A549 (cell line): Measurements from ENCODE around the gene MEGF6. TPM values are rescaled to one million over a fixed set of nuclear protein-coding genes. Genes with fewer than 3 reads are reported as not detected.
"Not testable (repeated sequence)": the region's sequence is repeated elsewhere in the genome, so short reads cannot be mapped to it uniquely, and the experiment has no call there.

Experiments used
- ATAC-seq, 2 experiments: fragments of 200-7000 bp in 1 of 2; fragments of >200 bp in 1 of 2; cut with Nextera tagmentation in 1 of 2; cut with Tn5 transposase in 1 of 2; 3 replicates each; pipeline versions ENCODE4 v1.8.0 to v1.9.1; 2018 to 2020; ENCODE audit warnings: mild to moderate bottlenecking in 1 of 2, moderate library complexity in 1 of 2
- CTCF ChIA-PET: fragments of 300-600 bp; sonication (Branson Sonifier 250); formaldehyde crosslinking; extraction: SDS; loops from one replicate; lab custom pipeline; 2021; ENCODE audit warnings: antibody characterized with exemption, inconsistent platforms; lab: Yijun Ruan, JAX
- POLR2A ChIA-PET: fragments of 350-600 bp; formaldehyde crosslinking; extraction: SDS; loops from one replicate; lab custom pipeline; 2021; ENCODE audit warnings: antibody characterized with exemption, inconsistent platforms; lab: Yijun Ruan, JAX
- DNase-seq, 2 experiments: peaks; one replicate each; pipeline versions ENCODE4 v3.0.0 to v3.0.0-alpha.2; 2011 to 2016; ENCODE audit warnings: low read depth in 1 of 2, low spot score in 1 of 2
- FAIRE-seq: peaks from 2 replicates; lab custom pipeline; 2011; peaks lifted over from hg19 to GRCh38; lab: Jason Lieb, UNC
- H3K27ac ChIP-seq, 2 experiments: fragments of >200 bp; sonication (Bioruptor Twin); formaldehyde crosslinking; 3 replicates each; pipeline ENCODE4 v1.5.1; 2016 to 2017
- H3K4me1 ChIP-seq: fragments of >200 bp; sonication (Bioruptor Twin); formaldehyde crosslinking; 3 replicates; pipeline ENCODE4 v1.6.1; 2016
- H3K4me2 ChIP-seq: fragments of >200 bp; sonication (Bioruptor Twin); formaldehyde crosslinking; 3 replicates; pipeline ENCODE4 v1.6.1; 2016
- H3K4me3 ChIP-seq: fragments of >200 bp; sonication (Bioruptor Twin); formaldehyde crosslinking; 3 replicates; pipeline ENCODE4 v1.5.1; 2016
- H3K9me3 ChIP-seq: fragments of >200 bp; sonication (Bioruptor Twin); formaldehyde crosslinking; 3 replicates; pipeline ENCODE4 v1.6.1; 2016
- CTCF ChIP-seq: fragments of >200 bp; sonication (Bioruptor Twin); formaldehyde crosslinking; IDR thresholded peaks from 3 replicates; pipeline ENCODE4 v1.5.1; 2016
- ELK1 ChIP-seq: fragments of 150-350 bp; IDR thresholded peaks from 2 replicates; pipeline ENCODE4 v1.6.1; 2014; ENCODE audit warnings: low read depth, mild to moderate bottlenecking, low read length
- FOSB ChIP-seq: fragments of 250-450 bp; sonication (Bioruptor Pico); IDR thresholded peaks from 2 replicates; pipeline ENCODE4 v1.5.0; 2020; ENCODE audit warnings: mild to moderate bottlenecking, moderate library complexity
- GATA3 ChIP-seq: IDR thresholded peaks from 2 replicates; pipeline ENCODE4 v1.6.1; 2012; ENCODE audit warnings: borderline replicate concordance
- HMGXB4 ChIP-seq: fragments of 250-450 bp; sonication (Bioruptor Pico); IDR thresholded peaks from 2 replicates; pipeline ENCODE4 v1.5.0; 2021; ENCODE audit warnings: mild to moderate bottlenecking, moderate library complexity, borderline replicate concordance
- HOXB5 ChIP-seq: fragments of 250-450 bp; sonication (Bioruptor Pico); IDR thresholded peaks from 2 replicates; pipeline ENCODE4 v1.5.0; 2020; ENCODE audit warnings: mild to moderate bottlenecking, moderate library complexity
- JUNB ChIP-seq: fragments of >200 bp; sonication (Bioruptor Twin); formaldehyde crosslinking; IDR thresholded peaks from 2 replicates; pipeline ENCODE4 v1.6.1; 2016
- KDM5A ChIP-seq: fragments of 200-600 bp; sonication (generic); IDR thresholded peaks from 2 replicates; pipeline ENCODE4 v1.6.1; 2016; ENCODE audit warnings: antibody characterized with exemption, mild to moderate bottlenecking
- MAFK ChIP-seq: fragments of 450-650 bp; IDR thresholded peaks from 2 replicates; pipeline ENCODE4 v1.6.1; 2014; ENCODE audit not compliant: partially characterized antibody
- MYC ChIP-seq: IDR thresholded peaks from 2 replicates; pipeline ENCODE4 v1.6.1; 2012; ENCODE audit warnings: mild to moderate bottlenecking, inconsistent platforms, low read length, improper control_type of control experiment, borderline replicate concordance
- NPAS2 ChIP-seq: fragments of 250-450 bp; sonication (Bioruptor Pico); IDR thresholded peaks from 2 replicates; pipeline ENCODE4 v1.8.0; 2022; ENCODE audit warnings: mild to moderate bottlenecking, moderate library complexity, borderline replicate concordance
- NR3C1 ChIP-seq: fragments of >200 bp; sonication (Bioruptor Twin); formaldehyde crosslinking; IDR thresholded peaks from 3 replicates; pipeline ENCODE4 v1.6.1; 2017
- PBX3 ChIP-seq: IDR thresholded peaks from 2 replicates; pipeline ENCODE4 v1.6.1; 2012
- PHF8 ChIP-seq: fragments of 200-600 bp; sonication (generic); IDR thresholded peaks from 2 replicates; pipeline ENCODE4 v1.6.1; 2016; ENCODE audit warnings: low read depth, mild to moderate bottlenecking, antibody characterized with exemption, moderate library complexity, borderline replicate concordance
- RCOR1 ChIP-seq: fragments of 150-350 bp; IDR thresholded peaks from 2 replicates; pipeline ENCODE4 v1.6.1; 2014; ENCODE audit warnings: antibody characterized with exemption, low read length, low read depth
- TP53 ChIP-seq: fragments of 250-450 bp; sonication (Bioruptor Pico); IDR thresholded peaks from 2 replicates; pipeline ENCODE4 v1.5.0; 2021; ENCODE audit warnings: mild to moderate bottlenecking, moderate library complexity
- WGBS: methylation state at CpG from one replicate; pipeline ENCODE4 v1.1.6; 2017; ENCODE audit errors: missing lambda C conversion rate; 5-methylcytosine and 5-hydroxymethylcytosine counted together
- polyA plus RNA-seq, 4 experiments: library from polyadenylated mRNA; depleted of rRNA in 3 of 4; stranded (reverse); fragments of >200 nt; fragmentation: RNase III in 1 of 4; extraction: RNeasy Plus Mini Kit Qiagen cat#74134 plus additional on column Dnase treatment in 1 of 4; gene quantifications; 2 replicates in 3 of 4; 3 replicates in 1 of 4; pipeline ENCODE4 v1.2.3, GENCODE V29; 2011 to 2017
- TF ChIP-seq, protein P1 (sequence below): fragments of 450-650 bp; IDR thresholded peaks from 2 replicates; pipeline ENCODE4 v1.6.1; 2014; ENCODE audit warnings: antibody characterized with exemption
- TF ChIP-seq, protein P2 (sequence below): IDR thresholded peaks from 2 replicates; pipeline ENCODE4 v1.6.1; 2012

The MEGF6 gene
- polyA plus RNA-seq, 2 of the 4 experiments (the other 2 are of a cell fraction), result 0.66 to 13.7 TPM

DNA sequence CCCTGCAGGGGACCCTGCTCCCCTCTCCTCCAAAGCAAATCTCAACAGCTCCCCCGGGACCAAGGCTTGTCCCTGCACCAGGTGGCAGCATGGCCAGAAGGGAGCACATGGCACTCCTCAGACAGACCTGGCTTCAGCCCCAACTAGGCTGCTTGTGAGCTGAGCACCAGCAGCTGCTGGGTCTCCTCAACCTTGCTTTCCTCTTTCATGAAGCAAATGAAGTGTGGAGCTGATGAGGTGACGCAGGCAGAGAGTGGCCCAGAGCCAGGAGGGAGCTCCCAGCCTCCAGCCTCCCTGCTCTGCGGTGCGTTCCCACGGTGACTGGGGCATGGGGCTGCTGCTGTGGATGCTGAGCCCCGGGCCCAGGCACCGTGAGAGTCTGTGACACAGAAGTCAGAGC is 34.0 kb downstream of the MEGF6 start:
- no peaks in the 10 kb centered on the region for H3K9me3 ChIP-seq
- POLR2A ChIA-PET, result no interaction called here
- TF ChIP-seq RCOR1, result no peak
- no peak for TF ChIP-seq PBX3
- TF ChIP-seq CTCF, result no peak
- TF ChIP-seq, protein P1, sequence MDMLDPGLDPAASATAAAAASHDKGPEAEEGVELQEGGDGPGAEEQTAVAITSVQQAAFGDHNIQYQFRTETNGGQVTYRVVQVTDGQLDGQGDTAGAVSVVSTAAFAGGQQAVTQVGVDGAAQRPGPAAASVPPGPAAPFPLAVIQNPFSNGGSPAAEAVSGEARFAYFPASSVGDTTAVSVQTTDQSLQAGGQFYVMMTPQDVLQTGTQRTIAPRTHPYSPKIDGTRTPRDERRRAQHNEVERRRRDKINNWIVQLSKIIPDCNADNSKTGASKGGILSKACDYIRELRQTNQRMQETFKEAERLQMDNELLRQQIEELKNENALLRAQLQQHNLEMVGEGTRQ, result no peak
- TF ChIP-seq NR3C1, result no peak
- no peak for TF ChIP-seq MYC
- TF ChIP-seq PHF8, result no peak
- TF ChIP-seq, protein P2, sequence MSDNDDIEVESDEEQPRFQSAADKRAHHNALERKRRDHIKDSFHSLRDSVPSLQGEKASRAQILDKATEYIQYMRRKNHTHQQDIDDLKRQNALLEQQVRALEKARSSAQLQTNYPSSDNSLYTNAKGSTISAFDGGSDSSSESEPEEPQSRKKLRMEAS, result no peak
- no peak for TF ChIP-seq HOXB5 (CRISPR knock-in tag)
- TF ChIP-seq TP53 (CRISPR knock-in tag), result no peak
- no peak for DNase-seq
- H3K4me2 ChIP-seq, result no peak overlapping the region
- H3K27ac ChIP-seq, result no peak overlapping the region
- no peaks in the 10 kb centered on the region for H3K4me1 ChIP-seq
- 74% methylated on average over 6 of the region's 7 CpGs for WGBS
- no peak overlapping the region for H3K4me3 ChIP-seq
- no peak for ATAC-seq
- FAIRE-seq, result no peak
- CTCF ChIA-PET, result interaction anchor here (1.3 to 1.4 kb wide), 2 partner anchors 11 to 44 kb away, joined by 3 to 7 read pairs; no protein-coding TSS in a partner anchor

DNA sequence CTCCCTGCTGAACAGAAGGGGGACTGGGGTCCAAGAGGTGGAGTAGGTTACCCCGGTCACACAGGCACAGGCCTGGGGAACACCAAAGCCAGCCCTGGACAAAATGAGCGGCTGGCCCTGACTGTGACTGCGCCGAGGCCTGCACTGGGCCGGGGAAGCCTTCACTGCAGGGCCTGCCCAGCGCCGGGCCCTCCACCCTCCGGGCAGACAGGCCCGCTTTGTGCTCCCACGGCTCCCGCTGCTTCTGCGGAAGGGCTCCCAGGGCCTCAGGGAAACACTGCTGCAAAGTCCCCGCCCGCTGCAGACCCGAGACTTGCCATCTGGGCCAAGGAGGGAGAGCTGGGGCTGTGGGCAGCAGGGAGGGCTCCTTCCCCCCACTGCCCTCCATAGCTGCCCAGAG is 35.3 kb downstream of the MEGF6 start:
- DNase-seq (no peak), FAIRE-seq (no peak), ATAC-seq (no peak)
- Histone ChIP-seq H3K4me2 (no peak overlapping the region), H3K9me3 (no peaks in the 10 kb centered on the region), H3K4me1 (no peaks in the 10 kb centered on the region)
- WGBS, result 96% methylated on average over 9 of the region's 15 CpGs
- POLR2A ChIA-PET, result no interaction called here
- no peak for TF ChIP-seq FOSB (CRISPR knock-in tag)
- TF ChIP-seq, all 56 proteins: peak for 0
- Histone ChIP-seq H3K27ac (no peak overlapping the region), H3K4me3 (no peak overlapping the region)
- CTCF ChIA-PET, result interaction anchor here (1.2 to 1.4 kb wide), 2 partner anchors 10 to 39 kb away, joined by 3 to 7 read pairs; no protein-coding TSS in a partner anchor

DNA sequence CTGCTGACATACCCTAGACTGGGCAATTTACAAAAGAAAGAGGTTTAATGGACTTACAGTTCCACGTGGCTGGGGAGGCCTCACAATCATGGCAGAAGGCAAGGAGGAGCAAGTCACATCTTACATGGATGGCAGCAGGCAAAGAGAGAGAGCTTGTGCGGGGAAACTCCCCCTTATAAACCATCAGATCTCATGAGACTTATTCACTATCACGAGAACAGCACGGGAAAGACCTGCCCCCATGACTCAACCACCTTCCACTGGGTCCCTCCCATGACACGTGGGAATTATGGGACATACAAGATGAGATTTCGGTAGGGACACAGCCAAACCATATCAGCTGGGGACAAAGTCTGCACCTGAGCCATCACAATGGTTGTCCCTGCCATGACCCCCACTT is 35.8 kb downstream of the MEGF6 start:
- POLR2A ChIA-PET, result not testable (repeated sequence)

DNA sequence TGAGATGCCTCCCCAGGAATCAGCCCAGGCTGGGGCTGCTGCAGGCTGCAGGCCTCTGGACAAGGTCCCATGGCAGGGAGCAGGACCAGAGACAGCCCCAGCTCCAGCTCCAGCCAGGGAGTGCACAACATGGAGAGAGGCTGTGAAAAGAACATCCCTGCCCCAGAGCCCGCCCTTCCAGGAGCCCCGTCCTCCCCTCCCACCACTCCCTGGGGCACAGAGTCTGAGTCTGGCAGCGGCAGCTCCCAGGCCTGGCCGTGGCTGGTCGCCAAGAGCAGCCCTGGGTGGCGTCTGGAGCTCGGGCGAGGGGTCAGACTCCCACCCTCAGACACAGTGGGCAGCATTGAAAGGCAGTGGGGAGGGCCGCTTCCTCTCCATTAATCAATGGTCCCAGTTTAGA is 37.8 kb downstream of the MEGF6 start:
- POLR2A ChIA-PET, result no interaction called here
- H3K9me3 ChIP-seq, result no peaks in the 10 kb centered on the region
- no peak overlapping the region for H3K4me2 ChIP-seq
- H3K4me3 ChIP-seq, result no peak overlapping the region
- no peak for DNase-seq
- H3K4me1 ChIP-seq, result no peaks in the 10 kb centered on the region
- FAIRE-seq, result no peak
- no peak for TF ChIP-seq JUNB
- TF ChIP-seq HOXB5 (CRISPR knock-in tag), result no peak
- TF ChIP-seq ELK1, result no peak
- no peak for TF ChIP-seq HMGXB4 (CRISPR knock-in tag)
- no peak for TF ChIP-seq KDM5A
- TF ChIP-seq NPAS2 (CRISPR knock-in tag), result no peak
- no peak for TF ChIP-seq MYC
- TF ChIP-seq RCOR1, result no peak
- TF ChIP-seq, protein P2, result no peak
- TF ChIP-seq MAFK, result no peak
- no peak for TF ChIP-seq GATA3
- no peak overlapping the region for H3K27ac ChIP-seq
- CTCF ChIA-PET, result interaction anchor here (0.5 to 1.9 kb wide), 5 partner anchors 16 to 148 kb away, joined by 3 to 5 read pairs (median 4); no protein-coding TSS in a partner anchor
- peak; percentile 45 to 62; a peak in 4 of 6 replicates for ATAC-seq
- no CpG with 5 or more reads among the region's 9 CpGs for WGBS

More for the DNA sequence above, 35.8 kb downstream of the MEGF6 start:
- ATAC-seq, FAIRE-seq, DNase-seq, H3K9me3 ChIP-seq, H3K4me1 ChIP-seq, H3K4me3 ChIP-seq, H3K27ac ChIP-seq, H3K4me2 ChIP-seq: not testable (repeated sequence)
- 89% methylated on average over 6 of the region's 6 CpGs for WGBS
- CTCF ChIA-PET, result interaction anchor here (1.2 to 1.4 kb wide), 2 partner anchors 9 to 40 kb away, joined by 3 to 7 read pairs; no protein-coding TSS in a partner anchor

DNA sequence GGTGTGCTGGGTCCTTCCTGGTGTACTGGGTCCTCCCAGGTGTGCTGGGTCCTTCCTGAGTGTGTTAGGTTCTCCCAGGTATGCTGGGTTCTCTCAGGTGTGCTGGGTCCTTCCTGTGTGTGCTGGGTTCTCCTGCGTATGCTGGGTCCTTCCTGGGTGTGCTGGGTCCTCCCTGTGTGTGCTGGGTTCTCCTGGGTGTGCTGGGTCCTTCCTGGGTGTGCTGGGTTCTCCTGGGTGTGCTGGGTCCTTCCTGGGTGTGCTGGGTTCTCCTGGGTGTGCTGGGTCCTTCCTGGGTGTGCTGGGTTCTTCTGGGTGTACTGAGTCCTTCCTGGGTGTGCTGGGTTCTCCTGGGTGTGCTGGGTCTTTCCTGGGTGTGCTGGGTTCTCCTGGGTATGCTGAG is 38.7 kb downstream of the MEGF6 start:
- POLR2A ChIA-PET, H3K9me3 ChIP-seq, H3K4me2 ChIP-seq, DNase-seq, ATAC-seq, H3K27ac ChIP-seq, FAIRE-seq, H3K4me1 ChIP-seq, H3K4me3 ChIP-seq: not testable (repeated sequence)
- CTCF ChIA-PET, result interaction anchor here (1.9 kb wide), 1 partner anchor 46 kb away, joined by 5 read pairs; no protein-coding TSS in a partner anchor
- WGBS, result no CpG with 5 or more reads among the region's 1 CpG
